Measurements from ENCODE around the gene TNF.

Gene TNF

DNA sequence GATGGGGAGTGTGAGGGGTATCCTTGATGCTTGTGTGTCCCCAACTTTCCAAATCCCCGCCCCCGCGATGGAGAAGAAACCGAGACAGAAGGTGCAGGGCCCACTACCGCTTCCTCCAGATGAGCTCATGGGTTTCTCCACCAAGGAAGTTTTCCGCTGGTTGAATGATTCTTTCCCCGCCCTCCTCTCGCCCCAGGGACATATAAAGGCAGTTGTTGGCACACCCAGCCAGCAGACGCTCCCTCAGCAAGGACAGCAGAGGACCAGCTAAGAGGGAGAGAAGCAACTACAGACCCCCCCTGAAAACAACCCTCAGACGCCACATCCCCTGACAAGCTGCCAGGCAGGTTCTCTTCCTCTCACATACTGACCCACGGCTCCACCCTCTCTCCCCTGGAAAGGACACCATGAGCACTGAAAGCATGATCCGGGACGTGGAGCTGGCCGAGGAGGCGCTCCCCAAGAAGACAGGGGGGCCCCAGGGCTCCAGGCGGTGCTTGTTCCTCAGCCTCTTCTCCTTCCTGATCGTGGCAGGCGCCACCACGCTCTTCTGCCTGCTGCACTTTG lies at the start of gene TNF:
TSS of gene TNF (plus strand) at position 231 of the 567 bp plus-strand sequence. CDS start at position 408, 177 bp downstream.
- no peak for DNase-seq (ENCODE audit: low spot score)

DNA sequence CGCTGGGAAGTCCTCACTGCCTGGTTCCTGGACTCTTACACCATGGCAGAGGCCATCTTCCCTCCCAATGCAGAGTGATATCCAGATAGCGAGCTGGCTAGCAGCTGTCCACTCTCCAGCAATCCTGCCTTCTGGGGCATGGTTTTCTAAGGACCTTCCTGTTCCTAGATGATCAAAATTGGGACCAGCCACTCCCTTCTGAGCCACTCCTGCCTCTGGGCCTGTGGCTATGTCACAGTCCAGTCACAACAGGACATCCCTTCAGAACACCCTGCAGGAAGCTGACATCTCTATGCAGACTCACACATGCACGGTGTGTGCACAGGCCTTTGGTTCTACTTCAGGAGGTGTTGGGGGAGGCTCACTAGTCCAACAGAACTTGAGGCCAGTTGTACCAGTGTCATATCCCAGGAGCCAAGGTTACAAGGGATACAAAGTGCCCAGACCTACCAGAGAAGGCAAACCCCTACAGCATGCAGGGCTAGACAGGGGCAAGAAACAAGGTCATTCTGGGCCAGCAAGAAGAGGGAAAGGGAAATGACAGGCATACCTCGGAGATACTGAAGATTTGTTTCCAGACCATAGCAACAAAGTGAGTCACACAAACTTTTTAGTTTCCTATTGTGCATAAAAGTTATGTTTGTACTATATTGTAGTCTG lies 49.3 kb upstream of the TNF start:
- DNase-seq (ENCODE audit: low spot score), result no peak

DNA sequence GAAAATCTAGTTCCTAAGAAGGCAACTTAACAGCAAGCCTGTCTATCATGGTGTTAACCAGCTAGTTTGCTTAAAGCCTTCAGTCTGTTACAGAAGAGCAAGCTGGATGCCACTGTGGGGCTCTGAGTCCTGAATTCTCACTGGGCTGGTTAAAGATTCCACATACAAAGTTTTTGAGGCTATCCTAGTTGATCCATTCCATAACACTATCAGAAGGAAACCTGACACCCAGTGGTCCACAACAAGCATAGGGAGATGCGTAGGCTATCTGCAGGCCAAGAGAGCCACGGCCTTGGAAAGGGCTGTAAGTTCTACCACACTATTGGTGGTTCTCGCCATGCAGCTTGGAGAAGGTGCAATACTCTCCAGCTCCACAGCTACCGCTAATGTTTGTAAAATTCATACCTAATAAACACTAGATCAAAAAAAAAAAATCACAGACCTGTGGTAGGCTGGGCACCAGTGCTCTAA lies 47.0 kb upstream of the TNF start:
- DNase-seq (ENCODE audit: low spot score), result peak; percentile 19

GRCh38 chr6:31528821-31529328 lies 46.5 kb upstream of the TNF start, which contains the start of gene MCCD1:
MCCD1 (plus strand) TSS chr6:31528962; CDS start chr6:31529015, 53 bp downstream.
- no peak for DNase-seq (ENCODE audit: low spot score)

GRCh38 chr6:31529329-31530150 lies 45.8 kb upstream of the TNF start:
- DNase-seq (ENCODE audit: low spot score), result no peak

DNA sequence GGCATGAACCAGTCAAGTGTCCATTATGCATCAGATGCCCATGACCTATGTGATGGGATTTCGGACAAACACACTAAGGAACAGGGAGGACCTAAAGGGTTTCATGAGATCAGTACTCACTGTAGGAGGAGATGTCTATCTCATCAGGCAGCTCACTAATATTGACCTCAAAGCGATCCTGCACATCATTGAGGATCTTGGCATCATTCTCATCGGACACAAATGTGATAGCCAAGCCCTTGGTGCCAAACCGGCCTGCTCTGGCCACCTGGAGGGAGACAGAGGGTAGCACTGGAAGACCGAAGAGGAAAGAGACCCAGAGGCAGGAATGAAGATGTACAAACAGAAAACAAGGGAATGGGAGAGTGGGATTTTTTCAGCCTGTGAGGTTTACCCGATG lies 44.7 kb upstream of the TNF start:
- no peak for DNase-seq (ENCODE audit: low spot score)

GRCh38 chr6:31531162-31531561 lies 44.2 kb upstream of the TNF start:
- no peak for DNase-seq (ENCODE audit: low spot score)

DNA sequence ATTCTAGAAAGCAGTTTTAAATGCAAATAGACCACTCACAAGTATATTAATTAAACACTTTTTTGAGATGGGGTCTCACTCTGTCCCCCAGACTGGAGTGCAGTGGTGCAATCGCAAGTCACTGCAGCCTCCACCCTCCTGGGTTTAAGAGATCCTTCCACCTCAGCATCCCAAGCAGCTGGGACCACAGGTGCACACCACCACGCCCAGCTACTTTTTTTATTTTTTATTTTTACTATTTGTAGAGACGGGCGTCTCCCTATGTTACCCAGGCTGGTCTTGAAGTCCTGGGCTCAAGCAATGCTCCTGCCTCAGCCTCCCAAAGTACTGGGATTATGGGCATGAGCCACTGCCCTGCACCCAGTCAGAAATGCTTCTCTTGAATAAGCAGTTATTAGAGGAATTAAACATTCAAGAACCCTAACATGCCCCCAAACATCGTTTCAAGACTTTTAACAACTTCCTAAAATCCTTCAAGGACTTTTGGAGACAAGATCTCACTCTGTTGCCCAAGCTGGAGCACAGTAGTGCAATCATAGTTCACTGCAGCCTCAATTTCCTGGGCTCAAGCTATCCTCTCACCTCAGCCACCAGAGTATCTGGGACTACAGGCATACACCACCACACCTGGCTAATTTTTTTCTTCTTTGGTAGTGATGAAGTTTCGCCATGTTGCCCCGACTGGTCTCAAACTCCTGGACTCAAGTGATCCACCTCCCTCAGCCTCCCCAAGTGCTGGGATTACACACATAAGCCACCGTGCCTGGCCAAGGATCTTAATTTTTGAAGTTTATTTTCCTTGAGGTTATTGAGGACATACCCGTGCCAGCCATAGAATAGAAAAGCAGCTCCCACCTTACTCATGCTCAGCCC lies 43.4 kb upstream of the TNF start:
- DNase-seq (ENCODE audit: low spot score), result no peak

- no peak for DNase-seq (ENCODE audit: low spot score)
Measured at GRCh38 chr6:31532644-31533454, 42.5 kb upstream of the TNF start.

DNA sequence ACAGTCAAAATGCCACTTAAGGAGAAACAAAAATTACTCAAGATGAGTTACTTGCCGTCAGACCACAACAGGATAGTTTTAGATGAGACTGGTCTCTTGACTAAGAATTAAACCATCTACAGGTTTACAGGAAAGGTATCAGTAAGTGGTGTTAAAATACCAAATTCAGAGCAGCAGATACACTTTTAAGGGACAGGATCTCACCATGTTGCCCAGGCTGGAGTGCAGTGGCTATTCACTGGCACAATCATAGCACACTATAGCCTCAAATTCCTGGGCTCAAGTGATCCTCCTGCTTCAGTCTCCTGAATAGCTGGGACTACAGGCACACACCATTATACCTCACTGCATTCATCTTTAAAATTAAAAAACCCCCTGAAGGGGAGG lies 41.9 kb upstream of the TNF start:
- DNase-seq (ENCODE audit: low spot score), result no peak

DNA sequence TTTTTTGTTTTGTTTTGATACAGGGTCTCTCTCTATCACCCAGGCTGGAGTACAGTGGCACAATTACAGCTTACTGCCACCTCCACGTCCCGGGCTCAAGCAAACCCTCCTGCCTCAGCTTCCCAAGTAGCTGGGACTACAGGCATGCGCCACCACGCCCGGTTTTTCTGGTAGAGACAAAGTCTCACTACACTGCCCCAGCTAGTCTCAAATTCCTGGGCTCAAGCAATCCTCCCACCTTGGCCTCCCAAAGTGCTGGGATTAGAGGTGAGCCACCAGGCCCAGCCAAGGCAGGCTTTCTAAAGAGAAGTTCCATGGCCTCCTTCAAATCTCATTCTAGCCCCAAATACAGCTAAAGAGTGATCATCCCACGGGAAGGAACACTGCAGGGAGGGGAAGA lies 41.4 kb upstream of the TNF start:
- no peak for DNase-seq (ENCODE audit: low spot score)

GRCh38 chr6:31534521-31535040 lies 40.8 kb upstream of the TNF start:
- DNase-seq (ENCODE audit: low spot score), result no peak

GRCh38 chr6:31535538-31536324 lies 39.6 kb upstream of the TNF start:
- DNase-seq (ENCODE audit: low spot score), result no peak

DNA sequence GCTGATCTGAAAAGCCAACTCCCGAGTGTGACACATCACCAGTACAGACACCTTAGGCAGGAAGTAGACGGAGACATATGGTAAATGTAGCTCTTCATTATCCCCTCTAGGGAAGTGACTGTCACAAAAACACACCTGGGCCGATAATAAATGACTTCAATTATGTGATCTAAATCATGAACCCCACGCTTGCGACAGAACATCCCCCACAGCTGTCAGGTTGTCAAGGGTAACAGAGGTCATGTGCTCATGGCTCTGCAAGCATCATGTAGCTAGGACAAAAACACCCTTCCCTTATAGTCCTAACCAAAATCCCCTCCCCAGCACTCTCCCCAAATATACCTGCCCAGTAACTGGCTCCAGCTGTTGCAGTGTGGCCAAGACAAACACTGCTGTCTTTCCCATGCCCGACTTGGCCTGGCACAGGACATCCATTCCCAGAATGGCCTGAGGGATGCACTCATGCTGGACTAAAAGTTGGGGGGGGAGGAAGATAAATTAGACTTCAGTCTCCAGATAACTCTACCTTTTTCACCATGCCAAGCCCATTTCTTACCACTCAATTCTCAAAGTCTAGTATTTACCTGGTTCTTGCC lies 36.5 kb upstream of the TNF start:
- DNase-seq (ENCODE audit: low spot score), result no peak

DNA sequence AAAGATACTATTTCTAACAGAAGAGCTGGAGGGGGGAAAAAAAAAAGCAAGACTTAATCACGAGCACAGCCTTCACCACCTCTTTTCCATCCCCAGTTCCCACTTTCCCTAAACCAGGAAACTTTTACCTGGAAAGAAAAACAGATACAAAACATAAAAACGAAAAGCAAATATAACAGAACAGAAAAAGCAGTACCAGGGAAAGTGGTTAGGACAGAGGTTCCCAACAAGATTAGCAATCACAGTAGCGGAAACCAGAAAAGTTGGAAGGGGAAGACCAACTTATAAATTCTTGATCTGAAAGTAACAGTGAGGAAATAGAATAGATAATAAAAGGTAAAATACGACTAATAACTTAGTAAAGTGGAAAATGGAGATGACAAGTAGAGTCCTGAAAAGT lies 34.7 kb upstream of the TNF start:
- DNase-seq (ENCODE audit: low spot score), result no peak

DNA sequence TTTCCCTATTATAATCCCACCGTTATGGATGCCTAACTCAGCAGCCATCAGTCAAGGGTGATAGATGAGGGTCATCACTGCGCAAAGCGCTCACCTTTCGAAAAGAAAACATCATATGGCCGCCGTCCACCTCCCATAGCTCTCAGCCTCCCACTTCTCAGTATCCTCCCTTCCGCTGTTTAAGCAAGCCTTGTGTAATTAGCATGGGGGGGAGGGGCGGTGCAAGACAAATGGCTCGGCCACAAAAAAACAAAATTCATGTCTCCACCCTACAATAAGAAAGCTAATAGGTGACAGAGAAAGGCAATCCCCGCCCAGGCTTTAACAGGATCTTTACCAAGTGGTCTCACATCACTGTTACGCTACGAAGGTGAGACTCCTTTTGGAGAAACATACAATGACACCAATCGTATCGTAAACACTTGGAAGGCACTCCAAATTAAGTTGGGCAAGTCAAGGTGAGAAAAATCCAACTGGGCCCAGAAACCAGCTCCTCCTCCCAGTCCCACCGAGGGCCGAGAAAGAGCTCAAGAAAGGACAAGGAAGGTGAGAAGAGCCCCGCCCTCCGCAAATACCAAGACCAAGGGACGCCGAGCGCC lies 34.2 kb upstream of the TNF start:
- DNase-seq (ENCODE audit: low spot score), result peak; percentile 32

- DNase-seq (ENCODE audit: low spot score), result peak; percentile 96
Measured at GRCh38 chr6:31541658-31542521, 33.5 kb upstream of the TNF start, which contains the start of gene DDX39B. DDX39B (minus strand) TSS chr6:31542003; CDS start chr6:31540532, 1,471 bp downstream.

GRCh38 chr6:31543639-31544038 lies 31.7 kb upstream of the TNF start:
- no peak for DNase-seq (ENCODE audit: low spot score)
